NCI-H446 (cell line): Measurements from ENCODE around the gene KSR1.
"Not testable (repeated sequence)": the region's sequence is repeated elsewhere in the genome, so short reads cannot be mapped to it uniquely, and the experiment has no call there.

Experiments used
- DNase-seq, 2 experiments: peaks; one replicate each; lab custom pipeline; 2025; lab: John Stamatoyannopoulos, UW

The KSR1 gene

DNA sequence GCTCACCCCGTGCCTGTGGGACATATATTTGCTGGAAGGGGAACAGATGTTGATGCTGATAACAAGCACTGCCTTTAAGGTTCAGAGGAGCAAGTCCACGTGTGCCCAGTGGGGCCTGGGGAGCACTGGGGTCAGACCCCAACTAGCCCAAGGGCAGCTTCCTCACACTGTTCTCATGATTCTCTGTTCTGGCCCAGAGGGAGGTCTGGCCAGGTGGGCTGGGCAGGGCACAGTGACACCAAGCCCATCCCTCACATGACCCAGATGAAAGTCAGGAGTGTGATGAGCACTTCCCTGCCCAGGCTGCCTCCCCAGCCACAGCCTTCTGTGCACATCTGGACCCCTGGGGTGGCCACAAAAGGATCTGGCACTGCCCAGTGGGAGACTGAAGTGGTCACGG, 29.8 kb upstream of the KSR1 start:
- DNase-seq: not testable (repeated sequence)

GRCh38 chr17:27427166-27427862, 28.9 kb upstream of the KSR1 start:
- not testable (repeated sequence) for DNase-seq

- no peak for DNase-seq
Measured at GRCh38 chr17:27428781-27429505, 27.3 kb upstream of the KSR1 start.

- no peak for DNase-seq
Measured at GRCh38 chr17:27429666-27430382, 26.4 kb upstream of the KSR1 start.

GRCh38 chr17:27430383-27430840, 25.8 kb upstream of the KSR1 start:
- no peak for DNase-seq

DNA sequence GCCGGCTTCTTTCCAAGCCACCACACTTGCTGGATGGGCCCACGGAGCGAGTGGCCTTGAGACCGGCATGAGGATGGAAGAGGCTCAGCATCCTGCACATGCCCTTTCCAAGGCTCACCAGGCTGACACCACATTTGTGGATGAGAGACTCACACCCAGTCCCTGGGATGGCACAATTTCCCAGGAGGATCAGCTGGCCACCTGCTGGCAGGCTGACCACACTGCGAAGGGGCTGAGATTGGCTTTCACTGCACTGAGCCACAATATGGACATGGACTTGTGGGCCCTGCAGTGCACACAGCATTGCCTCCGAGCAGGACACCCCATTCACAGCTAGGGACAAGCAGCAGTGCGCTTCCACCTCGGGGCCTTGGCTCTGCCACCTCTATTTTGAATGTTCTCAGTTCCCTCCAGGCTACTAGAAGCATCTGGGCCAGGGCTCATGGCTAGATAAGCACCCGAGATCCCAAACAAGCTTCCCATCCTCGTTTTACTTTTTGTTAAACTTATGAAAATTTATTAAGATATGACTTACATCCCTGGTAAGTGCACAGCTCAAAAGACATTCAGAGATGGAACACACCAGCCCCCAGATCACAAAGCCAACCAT, 25.3 kb upstream of the KSR1 start:
- no peak for DNase-seq

- no peak for DNase-seq
Measured at GRCh38 chr17:27433521-27433920, 22.7 kb upstream of the KSR1 start.

GRCh38 chr17:27435431-27436070, 20.7 kb upstream of the KSR1 start:
- DNase-seq: not testable (repeated sequence)

DNA sequence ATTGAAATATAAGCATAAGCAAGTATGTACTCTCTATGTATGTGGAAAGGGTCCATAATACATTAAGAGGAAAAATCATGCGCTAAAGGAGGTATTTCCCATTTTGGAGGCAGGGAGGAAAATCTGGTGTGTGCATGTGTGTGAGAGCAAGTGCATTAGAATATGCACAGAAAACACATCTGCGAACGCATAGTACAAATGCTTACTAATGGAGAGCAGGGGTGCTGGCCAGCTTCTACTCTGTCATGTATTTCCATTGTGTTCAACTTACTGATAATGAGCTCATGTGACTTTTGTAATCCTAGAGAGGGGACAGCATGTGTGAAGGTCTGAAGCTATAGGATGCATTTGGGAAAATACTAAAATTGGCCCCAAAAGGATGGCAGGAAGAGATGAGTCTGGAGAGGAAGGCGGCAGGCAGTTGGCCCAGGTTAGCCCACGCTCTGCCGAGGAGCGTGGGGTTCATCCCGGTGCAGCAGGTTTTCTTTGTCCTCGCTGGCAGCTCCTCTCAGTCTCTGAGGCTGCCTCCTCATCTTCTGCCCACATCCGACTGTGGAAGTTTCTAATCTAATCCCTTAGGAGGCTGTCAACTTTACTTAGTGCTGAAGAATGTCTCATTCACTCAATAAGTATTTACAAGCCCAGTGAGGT, 17.8 kb upstream of the KSR1 start:
- no peak for DNase-seq

- DNase-seq: no peak
Measured at GRCh38 chr17:27439342-27439741, 16.9 kb upstream of the KSR1 start.

GRCh38 chr17:27442702-27443101, 13.5 kb upstream of the KSR1 start:
- DNase-seq: no peak

- no peak for DNase-seq
Measured at GRCh38 chr17:27443491-27443890, 12.8 kb upstream of the KSR1 start.

GRCh38 chr17:27445971-27446370, 10.3 kb upstream of the KSR1 start:
- no peak for DNase-seq

DNA sequence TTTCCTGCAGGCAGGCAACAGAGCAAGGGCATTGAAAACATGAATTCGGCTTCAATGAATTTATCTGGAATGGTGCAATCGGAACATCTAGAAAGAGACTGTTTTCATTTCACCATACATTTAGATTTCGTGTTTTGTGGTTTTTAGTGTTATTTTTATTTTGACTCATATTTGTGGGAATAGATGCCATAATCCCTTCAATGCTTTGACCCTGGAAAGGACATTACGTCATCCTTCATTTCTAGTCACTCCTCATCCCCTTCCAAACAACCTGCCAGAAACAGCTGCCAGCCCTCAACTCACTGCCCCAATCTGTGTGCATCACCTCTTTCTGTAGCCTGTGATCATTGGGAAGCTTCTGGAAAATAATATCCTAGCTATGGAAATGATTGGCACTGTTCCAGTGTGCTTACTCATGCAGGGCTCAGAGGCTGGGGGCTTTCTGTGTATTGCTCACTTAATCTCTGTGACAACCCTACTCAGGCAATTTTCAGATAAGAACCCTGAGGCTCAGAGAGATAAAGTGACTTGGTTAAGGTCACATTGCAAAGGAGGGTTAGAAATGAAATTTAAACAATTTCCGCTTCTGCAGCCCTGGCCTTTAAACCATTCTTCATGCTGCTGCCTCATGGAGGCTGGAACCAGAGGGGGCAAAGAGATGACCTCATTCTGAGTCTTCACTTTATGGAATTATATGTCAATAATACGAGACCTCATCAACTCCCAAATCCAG, 9.5 kb upstream of the KSR1 start:
- no peak for DNase-seq

DNA sequence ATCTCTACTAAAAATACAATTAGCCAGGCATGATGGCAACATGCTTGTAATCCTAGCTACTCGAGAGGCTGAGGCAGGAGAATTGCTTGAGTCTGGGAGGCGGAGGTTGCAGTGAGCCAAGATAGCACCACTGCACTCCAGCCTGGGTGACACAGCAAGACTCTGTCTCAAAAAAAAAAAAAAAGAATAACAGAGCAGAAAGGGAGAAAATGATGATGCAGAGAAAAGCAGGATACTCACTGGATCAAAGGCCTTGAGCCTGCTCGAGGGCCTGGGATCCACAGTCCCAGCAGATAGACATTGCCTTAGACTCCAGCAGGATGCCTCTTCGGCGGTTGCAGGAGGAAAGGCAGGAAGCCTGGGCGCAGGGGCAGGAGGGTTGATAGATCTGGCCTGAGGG, 7.7 kb upstream of the KSR1 start:
- not testable (repeated sequence) for DNase-seq

DNA sequence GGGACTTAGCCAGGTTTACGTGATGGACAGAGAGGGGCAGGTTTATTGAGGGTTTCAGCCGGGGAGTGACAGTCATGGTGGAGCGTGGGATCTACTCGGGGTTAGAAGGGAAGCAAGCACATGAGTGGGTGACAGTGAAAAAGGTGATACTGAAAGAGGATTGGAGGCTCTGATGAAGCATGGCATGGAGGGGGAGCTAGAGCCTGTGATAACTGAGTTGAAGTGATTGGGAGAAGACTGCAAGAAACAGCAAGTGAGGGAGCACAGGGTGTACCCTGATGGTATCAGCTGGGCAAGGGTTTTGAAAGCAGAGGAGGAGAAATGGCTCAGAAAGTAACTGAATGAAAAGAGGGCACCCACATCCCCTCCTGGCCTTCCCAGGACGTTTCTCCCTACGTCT, 6.7 kb upstream of the KSR1 start:
- DNase-seq: no peak

DNA sequence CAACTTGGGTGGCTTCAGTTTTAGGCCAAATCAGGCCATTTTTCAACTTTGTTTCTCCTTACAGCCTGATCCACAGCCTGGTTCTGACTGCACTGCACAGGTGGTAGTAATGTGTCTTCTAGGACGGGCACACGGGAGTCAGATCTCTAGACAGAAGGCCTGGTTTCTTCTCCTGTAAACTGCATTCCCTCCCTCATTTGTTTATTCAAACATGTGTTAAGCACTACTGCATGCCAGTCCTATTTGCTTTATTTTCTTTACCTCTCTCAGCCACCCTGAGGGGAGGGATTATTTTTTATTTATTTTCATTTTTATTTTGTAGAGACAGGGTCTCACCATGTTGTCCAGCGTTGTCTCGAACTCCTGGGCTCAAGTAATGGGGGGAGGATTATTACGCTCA, 6.3 kb upstream of the KSR1 start:
- DNase-seq: no peak

- no peak for DNase-seq
Measured at GRCh38 chr17:27450416-27450815, 5.8 kb upstream of the KSR1 start.

- DNase-seq: no peak
Measured at GRCh38 chr17:27451906-27452305, 4.3 kb upstream of the KSR1 start.

DNA sequence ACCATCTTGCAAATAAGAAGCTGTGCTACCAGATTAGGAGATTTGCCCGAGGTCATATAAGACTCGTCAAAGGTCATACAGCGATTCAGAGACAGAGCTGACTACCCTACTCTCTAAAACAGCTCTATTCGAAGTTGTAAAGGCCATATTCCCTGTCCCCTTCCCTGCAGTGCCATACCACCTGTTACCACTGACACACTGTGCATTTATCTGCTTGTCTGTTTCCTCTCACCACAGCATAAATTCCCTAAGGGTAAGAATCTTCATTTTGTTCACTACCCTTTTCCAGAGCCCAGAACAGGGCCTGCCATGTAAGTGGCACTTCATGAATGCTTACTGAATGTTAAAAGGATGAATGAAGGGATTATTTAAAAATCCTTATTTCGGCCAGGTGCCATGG, 3.4 kb upstream of the KSR1 start:
- DNase-seq: no peak

DNA sequence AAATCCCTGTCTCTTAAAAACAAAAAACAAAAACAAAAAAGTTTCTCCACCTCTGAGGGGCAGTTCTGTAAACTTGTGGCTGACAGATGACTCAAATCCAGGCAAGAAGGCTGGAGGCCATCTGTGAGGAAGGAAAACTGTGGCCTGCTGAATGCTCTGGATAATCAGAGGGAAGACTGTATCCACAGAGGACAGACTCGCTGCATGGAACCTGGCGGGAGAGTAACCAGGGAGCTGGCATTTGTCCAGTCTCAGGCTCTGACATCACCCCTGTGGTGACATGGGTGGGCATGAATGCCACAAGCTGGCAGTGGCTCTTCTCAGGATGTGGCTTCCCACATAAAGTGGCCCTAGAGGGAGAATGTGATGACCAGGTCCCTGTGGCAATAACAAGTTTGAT, 2.8 kb upstream of the KSR1 start:
- no peak for DNase-seq
